ENCODE data around the gene RSPH3.

RSPH3 gene

GRCh38 chr6:158924499-158925455, 75.2 kb downstream of the RSPH3 start:
- no peak for DNase-seq

GRCh38 chr6:158923805-158924498, 76.0 kb downstream of the RSPH3 start:
- DNase-seq, result no peak

All from NCI-H1694 treated with DMSO at 0.1 percent for 48 hours (cell line).